HG03066 (cell line): ENCODE data around the gene ERGIC1.

Experiments used
- ATAC-seq: cut with Tn5 transposase; IDR thresholded peaks from one replicate; pipeline ENCODE4 v1.9.1; 2021; ENCODE audit warnings: low read depth; ENCODE audit not compliant: unreplicated experiment

ERGIC1 gene

GRCh38 chr5:172897481-172898217 lies 63.6 kb downstream of the ERGIC1 start:
- no peak for ATAC-seq

DNA sequence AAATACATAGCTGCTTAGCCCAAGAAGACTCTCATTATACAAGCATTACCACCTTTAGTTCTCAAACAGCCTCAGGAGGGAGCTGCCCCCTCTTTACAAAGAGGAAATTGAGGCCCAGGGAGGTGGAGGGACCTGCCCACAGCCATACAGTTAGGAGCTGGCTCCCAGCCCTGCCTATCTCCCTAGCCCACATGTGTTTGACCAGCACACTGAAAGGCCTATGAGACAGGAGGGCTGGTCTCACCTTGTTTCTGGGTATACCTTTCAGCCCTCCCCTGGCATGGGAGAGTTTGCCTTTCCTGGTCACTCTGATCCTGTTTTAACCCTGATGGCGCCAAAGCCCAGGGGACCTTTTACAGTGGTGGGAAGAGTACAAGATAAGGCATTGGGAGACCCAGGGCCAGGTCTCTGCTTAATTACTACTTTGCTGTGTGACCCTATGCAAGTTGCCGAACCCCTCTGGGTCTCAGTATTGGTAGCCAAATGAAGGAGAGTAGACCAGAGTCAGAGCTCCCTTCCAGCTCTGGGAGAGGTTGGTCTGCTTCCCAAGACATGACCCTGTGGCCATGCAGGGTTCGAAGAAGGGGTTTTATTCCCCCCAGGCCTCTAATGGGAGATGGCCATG lies 64.3 kb downstream of the ERGIC1 start:
- ATAC-seq = no peak

- no peak for ATAC-seq
Measured at GRCh38 chr5:172898843-172899369, 64.9 kb downstream of the ERGIC1 start.

DNA sequence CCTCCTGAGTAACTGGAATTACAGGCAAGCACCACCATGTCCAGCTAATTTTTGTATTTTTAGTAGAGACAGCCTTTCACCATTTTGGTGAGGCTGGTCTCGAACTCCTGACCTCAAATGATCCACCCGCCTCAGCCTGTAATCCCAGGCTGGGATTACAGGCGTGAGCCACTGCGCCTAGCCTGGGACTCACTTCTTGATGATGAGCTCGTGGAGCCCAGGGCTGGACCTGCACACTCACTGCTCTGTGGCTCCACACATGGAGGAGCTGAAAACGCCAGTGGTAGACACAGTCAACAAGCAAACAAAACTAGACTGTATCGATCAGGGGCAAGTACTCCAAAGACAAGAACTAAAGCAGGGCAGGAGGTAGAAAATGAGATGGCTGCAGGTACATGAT lies 65.4 kb downstream of the ERGIC1 start:
- ATAC-seq = no peak

DNA sequence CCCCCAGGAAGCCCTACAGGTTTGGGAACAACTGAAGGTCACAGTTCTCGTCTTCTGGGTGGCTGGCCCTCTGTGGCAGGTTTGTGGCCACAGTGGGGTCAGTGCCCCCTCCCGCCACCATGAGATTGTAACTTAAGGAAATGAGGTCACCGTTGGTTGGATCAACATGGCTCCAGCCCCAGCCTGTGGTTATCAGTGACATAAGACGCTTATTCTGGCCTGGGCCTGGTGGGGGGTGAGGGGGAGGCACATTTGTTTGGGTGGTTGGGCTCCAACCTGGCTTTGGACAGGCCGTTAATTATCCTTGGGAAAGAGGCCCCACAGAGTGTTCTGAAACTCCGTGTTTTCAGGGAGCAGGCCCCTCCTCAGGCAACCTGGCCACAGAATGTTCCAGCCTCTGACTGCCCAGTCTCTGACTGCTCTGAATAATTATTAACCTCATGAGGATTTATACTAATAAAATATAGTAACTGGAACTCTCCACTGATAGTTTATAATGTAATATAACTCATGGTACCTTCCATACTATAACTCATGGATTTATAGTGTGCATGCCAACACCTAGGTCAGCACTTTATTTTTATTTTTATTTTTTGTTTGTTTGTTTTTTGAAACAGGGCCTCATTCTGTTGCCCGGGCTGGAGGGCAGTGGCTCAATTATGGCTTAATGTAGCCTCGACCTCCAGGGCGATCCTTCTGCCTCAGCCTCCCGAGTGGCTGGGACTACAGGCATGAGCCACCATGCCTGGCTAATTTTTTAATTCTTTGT lies 67.1 kb downstream of the ERGIC1 start:
- ATAC-seq = no peak

DNA sequence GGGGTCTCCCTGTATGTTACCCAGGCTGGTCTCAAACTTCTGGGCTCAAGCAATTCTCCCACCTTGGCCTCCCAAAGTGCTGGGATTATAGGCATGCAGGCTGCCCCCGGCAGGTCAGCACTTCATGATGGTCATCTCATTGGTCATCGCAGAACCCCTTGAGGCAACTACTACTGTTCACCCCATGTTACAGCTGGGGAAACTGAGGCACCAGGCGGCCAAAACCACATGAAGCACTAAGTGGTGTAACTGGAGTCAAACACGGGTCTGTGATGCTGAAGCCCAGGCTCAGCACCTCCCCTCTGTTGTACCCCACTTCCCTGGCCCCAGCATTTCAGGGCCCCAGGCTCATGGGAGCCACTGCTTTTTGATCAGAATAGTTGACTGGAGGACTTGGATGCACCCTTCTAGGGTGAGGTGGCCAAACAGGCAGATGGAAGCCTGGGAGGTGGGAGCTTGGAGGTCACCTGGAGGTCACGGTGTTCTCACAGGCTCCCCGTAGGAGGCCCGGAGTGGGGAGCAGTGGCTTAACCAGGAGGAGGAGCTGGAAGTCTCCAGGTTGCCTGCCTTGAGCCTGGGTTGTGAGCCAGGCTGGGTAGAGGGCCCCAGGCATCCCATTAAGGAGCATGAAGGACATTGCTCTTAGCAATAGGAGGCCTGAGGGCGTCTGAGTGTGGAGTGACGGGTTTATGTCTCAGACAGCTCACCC lies 67.9 kb downstream of the ERGIC1 start:
- ATAC-seq = no peak

DNA sequence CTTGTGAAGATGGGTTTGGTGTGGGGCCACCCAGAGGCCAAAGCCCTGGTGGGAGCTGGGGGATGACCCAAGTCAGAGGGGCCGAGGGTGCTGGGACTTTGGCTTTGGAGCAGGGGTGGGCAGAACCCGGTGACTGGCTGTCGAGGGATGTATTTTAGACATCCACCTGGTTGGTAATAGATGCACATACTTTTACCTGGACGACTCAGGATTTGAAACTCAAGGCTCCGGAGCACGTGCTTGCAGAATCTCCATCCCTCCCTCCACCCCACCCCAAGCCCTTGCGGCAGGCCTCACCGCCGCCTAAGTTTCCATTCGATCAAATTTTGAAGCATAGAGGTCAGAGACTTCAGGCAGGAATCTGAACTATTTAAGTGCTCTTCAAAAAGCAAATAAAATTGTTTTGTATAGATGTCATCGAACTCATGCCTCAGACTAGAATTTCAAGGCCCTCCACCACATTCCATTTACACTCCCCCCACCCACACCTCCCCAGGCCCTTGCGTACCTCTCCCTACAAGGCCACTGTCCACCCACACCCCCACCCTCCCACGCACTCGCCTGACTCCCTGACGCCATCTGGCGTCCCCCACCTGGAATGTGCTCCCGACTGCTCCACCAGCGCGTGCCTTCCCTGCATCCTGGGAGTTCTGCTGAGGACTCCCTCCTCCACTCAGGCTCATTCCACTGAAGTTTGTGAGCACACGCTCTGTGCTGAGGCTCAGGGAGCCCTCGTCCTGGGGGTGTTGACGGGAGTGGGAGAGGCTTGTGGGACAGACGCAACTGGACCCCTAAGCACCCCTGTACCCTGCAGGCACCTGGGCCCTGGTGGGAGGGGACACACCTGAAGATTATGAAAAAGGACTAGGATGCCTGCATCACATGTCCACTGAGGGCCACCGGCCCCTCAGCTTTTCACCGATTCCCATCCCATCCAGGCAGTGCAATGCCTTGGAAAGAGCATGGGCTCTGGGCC lies 68.7 kb downstream of the ERGIC1 start:
- ATAC-seq = no peak

GRCh38 chr5:172903790-172904189 lies 69.7 kb downstream of the ERGIC1 start:
- ATAC-seq = no peak

DNA sequence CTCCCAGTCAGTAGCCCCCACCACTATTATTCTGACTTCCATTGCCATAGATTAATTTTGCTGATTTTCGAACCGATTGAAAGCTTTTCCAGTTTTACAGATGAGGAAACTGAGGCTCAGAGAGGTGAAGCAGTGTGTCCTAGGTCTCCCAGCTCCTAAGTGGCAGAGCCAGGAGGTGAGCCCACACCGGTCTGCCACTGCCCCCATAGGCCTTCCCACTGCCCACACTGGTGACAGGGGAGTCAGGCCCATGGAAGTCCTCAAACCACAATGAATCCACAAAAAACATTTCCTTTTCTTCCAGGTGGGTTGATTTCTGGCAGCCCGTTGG lies 70.2 kb downstream of the ERGIC1 start:
- no peak for ATAC-seq

- no peak for ATAC-seq
Measured at GRCh38 chr5:172904643-172905345, 70.7 kb downstream of the ERGIC1 start.

DNA sequence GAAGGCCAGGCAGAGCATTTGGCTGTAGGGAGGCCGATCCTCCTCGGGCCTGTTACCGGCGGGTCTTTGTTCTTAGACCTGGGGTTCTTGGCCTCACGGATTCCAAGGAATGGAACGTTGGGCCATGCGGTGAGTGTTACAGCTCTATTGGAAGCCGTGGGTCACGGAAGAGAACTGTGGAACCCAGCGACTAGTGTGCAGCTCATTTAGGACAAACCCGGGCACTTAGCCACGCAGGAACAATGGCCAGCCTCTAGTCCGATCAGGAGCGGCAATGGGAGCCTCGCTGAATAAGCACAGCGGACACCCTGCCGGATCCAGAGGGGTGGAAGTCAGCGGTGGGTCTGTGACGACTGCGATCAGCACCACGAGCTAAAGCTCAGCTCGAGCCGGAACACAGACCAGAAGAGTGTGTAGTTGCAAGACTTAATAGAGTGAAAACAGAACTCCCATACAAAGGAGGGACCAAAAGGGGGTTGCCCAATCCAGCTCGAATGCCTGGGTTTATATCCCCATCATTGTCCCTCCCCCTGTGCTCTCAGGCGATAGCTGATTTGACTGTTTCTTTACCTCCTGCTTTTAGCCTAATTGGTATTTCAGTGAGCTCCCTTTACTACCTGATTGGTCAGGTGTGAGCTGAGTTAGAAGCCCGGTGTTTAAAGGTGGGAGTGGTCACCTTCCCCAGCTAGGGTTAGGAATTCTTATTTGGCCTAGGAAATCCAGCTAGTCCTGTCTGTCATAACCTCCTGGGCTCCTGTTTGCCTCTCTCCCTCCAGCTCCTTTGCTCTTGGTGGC lies 71.5 kb downstream of the ERGIC1 start:
- ATAC-seq = no peak

DNA sequence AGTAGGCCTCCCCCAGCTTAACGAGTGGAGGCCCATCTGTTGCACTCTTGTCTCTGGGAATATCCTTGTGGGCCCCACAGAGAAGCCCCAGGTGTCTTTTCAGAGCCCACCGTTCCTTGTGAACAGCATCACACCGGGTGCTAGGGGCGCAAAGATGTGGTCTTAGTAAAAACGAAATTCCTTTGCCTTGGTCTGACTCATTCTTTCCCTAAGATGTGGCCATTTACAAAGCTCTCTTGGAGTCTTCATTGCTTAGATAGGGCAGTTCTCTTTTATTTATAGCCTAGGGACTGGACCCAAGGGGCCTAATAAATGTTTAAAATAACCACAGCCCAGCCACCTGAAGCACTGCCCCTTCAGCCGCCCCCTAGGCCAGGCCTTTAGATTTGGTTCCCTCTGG lies 72.4 kb downstream of the ERGIC1 start:
- ATAC-seq = peak; percentile 49

GRCh38 chr5:172906888-172907287 lies 72.8 kb downstream of the ERGIC1 start:
- ATAC-seq = no peak

DNA sequence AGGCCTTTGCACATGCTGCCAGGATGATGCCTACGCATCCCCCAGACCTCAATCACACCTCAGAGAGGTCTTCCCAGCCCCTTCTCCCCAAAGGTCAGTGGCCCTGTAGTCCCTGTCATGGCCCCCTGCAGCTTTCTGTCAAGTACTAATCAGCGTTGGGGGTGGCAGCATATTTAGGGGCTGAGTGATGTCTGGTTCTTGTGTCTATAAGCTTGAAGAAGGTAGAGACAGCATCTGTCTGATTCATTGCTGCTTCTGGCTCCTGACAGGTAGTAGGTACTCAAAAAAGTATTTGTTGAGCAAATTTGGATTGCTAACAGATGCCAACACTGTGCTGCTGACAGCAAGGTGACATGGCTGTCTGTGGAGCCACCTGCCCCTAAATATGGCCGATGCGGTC lies 73.6 kb downstream of the ERGIC1 start:
- ATAC-seq = no peak

DNA sequence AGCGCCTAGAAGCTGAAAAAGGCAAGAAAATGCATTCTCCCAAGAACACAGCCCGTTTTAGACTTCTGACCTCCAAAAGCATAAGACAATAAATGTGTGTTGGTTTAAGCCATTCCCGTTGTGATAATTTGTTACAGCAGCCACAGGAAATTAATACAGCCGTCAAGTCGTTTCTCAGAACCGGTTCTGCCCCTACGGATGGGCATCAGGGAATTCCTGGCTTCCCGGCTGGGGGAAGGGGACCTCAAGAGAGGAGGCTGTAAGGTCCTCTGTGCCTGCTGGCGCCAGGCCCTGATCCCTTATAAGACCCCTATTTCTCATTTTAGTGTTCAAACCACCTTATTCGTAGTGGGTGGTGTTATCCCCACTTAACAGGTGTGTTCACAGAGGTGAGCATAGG lies 74.6 kb downstream of the ERGIC1 start:
- no peak for ATAC-seq

- peak; percentile 42 for ATAC-seq
Measured at GRCh38 chr5:172909931-172910502, 76.0 kb downstream of the ERGIC1 start.

- ATAC-seq = no peak
Measured at GRCh38 chr5:172910828-172911627, 77.0 kb downstream of the ERGIC1 start.

GRCh38 chr5:172911628-172911880 lies 77.5 kb downstream of the ERGIC1 start:
- no peak for ATAC-seq
